Adipocyte (in vitro differentiated cells): ENCODE results near the gene TRMO.

Experiments used
- DNase-seq: peaks from one replicate; pipeline ENCODE4 v3.0.0-alpha.2; 2015; ENCODE audit warnings: low read depth
- H3K27me3 ChIP-seq: replicated peaks from 2 replicates; pipeline ENCODE4 v1.7.0; 2013; ENCODE audit warnings: mild to moderate bottlenecking, low read length, moderate library complexity; ENCODE audit not compliant: control insufficient read depth, insufficient read depth
- H3K36me3 ChIP-seq: 2 replicates; pipeline ENCODE4 v1.7.0; 2013; ENCODE audit warnings: low read length, mild to moderate bottlenecking, moderate library complexity; ENCODE audit not compliant: control insufficient read depth, insufficient read depth, severe bottlenecking
- H3K4me1 ChIP-seq: 2 replicates; pipeline ENCODE4 v1.7.0; 2013; ENCODE audit warnings: mild to moderate bottlenecking, low read length, moderate library complexity; ENCODE audit not compliant: control insufficient read depth, insufficient read depth
- H3K4me3 ChIP-seq: 2 replicates; pipeline ENCODE4 v1.7.0; 2013; ENCODE audit warnings: mild to moderate bottlenecking, low read length, moderate library complexity
- H3K9ac ChIP-seq: 2 replicates; pipeline ENCODE4 v1.7.0; 2013; ENCODE audit warnings: mild to moderate bottlenecking, low read length, moderate library complexity
- H3K9me3 ChIP-seq: 2 replicates; pipeline ENCODE4 v1.7.0; 2013; ENCODE audit warnings: mild to moderate bottlenecking, low read length, moderate library complexity; ENCODE audit not compliant: control insufficient read depth

Gene TRMO

DNA sequence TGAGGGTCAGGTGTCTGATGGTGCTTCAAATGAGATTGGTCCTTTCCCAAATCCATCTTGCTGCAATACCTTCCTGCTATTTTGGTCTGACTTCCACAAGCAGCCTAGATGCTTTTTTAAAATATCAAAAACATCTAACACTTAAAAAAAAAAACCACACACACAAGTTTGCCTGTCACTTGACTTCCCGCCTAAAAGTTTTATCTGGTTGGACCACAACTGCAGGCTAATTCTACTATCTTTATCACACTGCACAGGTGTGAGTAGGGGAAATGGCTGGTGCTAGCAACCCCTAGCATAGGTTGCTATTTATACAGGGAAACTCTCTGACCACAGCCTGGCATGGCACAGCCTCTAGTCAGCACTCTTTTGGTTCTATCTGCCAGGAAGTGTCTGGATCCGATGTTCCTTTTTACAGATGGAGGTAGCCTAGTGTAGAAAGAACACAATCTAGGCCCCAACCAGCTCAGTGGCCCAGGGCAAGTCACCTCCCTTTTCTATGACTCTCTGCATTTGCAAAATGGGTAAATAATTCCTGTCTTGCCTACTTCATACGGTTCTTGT lies 15.9 kb upstream of the TRMO start, which contains the start of gene HEMGN:
TSS of gene HEMGN (minus strand) at position 92 of the 564 bp plus-strand sequence. CDS start at position 56, 36 bp downstream.
- DNase-seq: no peak
- Histone ChIP-seq H3K36me3 (no peaks in the 10 kb centered on the region), H3K4me1 (no peaks in the 10 kb centered on the region), H3K27me3 (peaks cover 35% of the 10 kb centered on the region), H3K9ac (no peak within 1 kb of the TSS), H3K9me3 (no peaks in the 10 kb centered on the region), H3K4me3 (no peak within 1 kb of the TSS)

DNA sequence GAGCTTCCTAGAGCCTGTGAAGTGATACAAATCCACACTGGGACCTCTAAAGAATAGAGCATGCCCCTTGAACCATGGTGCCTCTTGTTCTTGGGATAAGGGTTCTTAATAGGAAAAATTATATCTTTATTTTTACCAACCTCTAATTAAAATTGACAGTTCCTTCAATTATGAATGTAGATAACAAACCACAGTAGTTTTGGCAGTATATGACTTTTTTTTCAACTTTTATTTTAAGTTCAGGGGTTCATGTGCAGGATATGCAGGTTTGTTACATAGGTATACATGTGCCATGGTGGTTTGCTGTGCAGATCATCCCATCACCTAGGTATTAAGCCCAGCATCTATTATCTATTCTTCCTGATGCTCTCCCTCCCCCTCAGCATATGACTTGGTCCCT lies 14.7 kb upstream of the TRMO start:
- Histone ChIP-seq H3K4me3 (no peak overlapping the region), H3K27me3 (peaks cover 34% of the 10 kb centered on the region), H3K36me3 (no peaks in the 10 kb centered on the region), H3K9me3 (no peaks in the 10 kb centered on the region), H3K9ac (no peak overlapping the region), H3K4me1 (no peaks in the 10 kb centered on the region)
- DNase-seq: no peak

DNA sequence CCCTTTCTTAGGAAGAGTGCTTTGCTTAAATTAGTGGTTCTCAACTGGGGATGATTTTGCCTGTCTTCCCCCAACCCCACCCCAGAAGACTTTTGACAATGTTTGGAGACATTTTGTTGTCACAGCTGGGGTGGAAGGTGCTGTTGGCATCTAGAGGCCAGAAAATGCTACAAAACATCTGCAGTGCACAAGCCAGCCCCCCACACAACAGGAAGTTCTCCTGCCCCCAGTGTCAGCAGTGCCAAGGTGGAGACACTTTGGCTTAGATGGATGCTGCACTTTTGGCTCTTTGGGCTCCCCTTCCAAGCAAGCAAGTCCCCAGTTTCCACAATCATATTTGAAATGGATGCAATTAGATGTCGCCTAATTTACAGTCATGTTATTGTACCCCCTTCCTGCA lies 13.0 kb upstream of the TRMO start:
- Histone ChIP-seq H3K36me3 (no peaks in the 10 kb centered on the region), H3K4me1 (no peaks in the 10 kb centered on the region), H3K4me3 (no peak overlapping the region), H3K9ac (no peak overlapping the region), H3K9me3 (no peaks in the 10 kb centered on the region), H3K27me3 (peaks cover 33% of the 10 kb centered on the region)
- DNase-seq: no peak

DNA sequence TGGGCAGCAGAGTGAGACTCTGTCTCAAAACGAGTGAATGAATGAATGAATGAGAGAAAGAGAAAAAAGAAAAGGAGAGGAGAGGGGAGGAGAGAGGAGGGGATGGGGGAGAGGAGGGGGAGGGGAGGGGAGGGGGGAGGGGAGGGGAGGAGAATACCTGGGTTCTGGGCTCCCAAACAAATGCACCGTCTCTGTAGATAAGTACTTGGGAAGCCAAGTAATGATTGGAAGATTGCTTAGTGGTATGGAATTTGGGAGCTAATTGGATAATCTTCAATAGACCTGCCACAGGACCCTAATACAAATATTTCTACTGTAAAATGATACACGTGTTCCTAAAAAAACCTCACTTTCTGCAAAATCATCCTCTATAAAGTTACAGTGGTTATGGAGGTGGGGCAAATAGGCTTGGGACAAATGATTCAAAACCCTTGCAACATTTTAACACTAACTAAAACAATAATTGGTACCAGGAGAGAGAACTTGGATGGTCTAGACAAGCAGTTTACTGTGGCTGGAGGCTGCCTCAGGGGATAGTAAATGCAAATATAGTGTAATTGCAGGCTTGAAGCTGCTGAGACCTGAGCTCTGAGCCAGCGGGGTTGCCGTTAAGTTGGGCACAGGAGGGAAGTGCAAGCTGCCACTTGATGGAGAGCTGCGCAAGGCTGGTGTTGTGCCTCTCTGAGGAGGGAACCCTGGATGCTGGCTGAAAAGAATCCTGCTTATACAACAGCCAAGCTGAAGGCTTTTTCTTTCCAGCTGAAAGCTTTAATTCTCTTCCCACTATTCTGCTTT lies 12.2 kb upstream of the TRMO start:
- Histone ChIP-seq H3K9me3 (no peaks in the 10 kb centered on the region), H3K27me3 (peaks cover 34% of the 10 kb centered on the region), H3K9ac (no peak overlapping the region), H3K36me3 (no peaks in the 10 kb centered on the region), H3K4me3 (no peak overlapping the region), H3K4me1 (no peaks in the 10 kb centered on the region)
- DNase-seq: no peak

DNA sequence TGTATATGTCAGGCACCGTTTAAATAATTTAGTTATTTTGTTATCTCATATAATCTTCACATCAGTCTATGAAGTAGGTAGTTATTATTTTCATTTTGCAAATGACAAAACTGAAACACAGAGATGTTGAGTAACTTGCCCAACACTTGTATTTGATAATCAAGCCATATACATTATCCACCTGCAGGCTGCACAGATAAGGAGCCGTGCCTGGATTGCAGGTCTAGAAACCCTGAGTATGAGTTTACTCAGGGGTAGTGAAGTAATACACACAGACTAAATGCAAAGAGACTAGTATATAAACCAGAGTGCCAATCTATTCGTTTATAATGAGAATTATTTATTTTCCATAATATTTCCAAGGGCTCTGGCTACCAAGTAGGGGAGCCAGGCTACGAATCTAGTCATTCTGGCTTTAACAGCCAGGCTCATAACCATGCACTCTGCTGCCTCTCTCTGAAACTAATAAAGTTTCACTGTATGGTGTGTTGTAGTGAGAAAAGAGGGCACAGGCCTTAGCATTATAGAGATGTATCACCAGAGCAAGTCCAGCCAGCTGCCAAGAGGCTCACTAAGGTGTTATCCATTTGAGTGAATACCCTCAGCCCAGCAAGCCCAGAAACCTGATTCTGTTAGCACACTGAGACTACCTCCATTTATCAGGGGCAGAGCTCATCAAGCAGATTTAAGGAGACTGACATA lies 11.1 kb upstream of the TRMO start:
- Histone ChIP-seq H3K4me3 (no peak overlapping the region), H3K4me1 (no peaks in the 10 kb centered on the region), H3K9me3 (no peaks in the 10 kb centered on the region), H3K9ac (no peak overlapping the region), H3K36me3 (no peaks in the 10 kb centered on the region), H3K27me3 (peaks cover 45% of the 10 kb centered on the region)
- DNase-seq: no peak

DNA sequence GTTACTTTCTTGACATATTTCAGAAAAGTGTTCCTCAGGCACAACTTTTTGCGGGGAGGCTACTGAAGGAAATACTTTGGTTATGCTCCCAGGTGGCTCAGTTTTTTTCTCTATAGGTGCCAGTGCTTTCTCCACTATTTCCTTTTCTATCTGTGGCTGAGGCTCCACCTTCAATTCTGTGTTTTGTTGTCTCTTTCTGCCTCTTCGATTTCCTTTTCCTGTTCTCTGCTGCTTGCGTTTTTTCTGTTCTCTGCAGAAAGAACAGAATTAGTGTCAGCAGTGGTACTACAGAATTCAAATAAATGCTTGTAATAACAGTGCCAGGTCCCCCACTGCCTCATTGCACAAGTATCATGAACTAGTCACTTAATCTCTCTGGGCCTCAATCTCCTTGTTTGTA lies 8.7 kb upstream of the TRMO start:
- Histone ChIP-seq H3K36me3 (no peaks in the 10 kb centered on the region), H3K27me3 (peaks cover 48% of the 10 kb centered on the region), H3K9ac (no peak overlapping the region), H3K4me3 (no peak overlapping the region), H3K9me3 (no peaks in the 10 kb centered on the region), H3K4me1 (no peaks in the 10 kb centered on the region)
- DNase-seq: no peak

DNA sequence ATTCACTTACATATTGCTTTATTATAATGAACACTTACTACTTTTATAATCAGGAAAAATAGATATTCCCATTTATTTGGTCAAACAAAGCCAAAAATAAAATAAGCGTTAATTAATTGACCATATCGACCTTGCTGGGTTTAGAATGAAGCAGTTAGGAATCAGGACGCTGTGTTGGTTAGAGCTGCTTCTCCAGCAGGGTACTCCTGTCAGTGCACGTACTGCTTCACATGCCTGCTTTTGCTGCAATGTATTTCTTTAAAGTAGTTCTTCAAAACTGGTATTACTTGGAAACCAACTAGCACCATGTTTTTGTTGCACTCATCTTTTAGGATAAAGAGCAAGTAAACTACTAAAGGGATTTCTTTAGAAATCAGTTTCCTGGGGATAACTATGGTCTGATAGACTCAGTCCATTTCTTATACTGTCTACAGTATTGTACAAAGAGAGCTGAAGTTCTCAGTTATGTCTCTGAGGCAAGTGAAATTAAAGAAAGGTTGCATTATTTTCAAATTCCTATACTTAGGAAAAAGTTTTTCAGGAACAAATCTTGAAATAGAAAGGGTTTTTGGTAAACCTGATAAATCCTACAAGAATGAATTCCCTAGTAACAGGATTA lies 6.8 kb upstream of the TRMO start:
- Histone ChIP-seq H3K27me3 (peaks cover 44% of the 10 kb centered on the region), H3K4me3 (no peak overlapping the region), H3K4me1 (no peaks in the 10 kb centered on the region), H3K9ac (no peak overlapping the region), H3K36me3 (no peaks in the 10 kb centered on the region), H3K9me3 (no peaks in the 10 kb centered on the region)
- DNase-seq: no peak

DNA sequence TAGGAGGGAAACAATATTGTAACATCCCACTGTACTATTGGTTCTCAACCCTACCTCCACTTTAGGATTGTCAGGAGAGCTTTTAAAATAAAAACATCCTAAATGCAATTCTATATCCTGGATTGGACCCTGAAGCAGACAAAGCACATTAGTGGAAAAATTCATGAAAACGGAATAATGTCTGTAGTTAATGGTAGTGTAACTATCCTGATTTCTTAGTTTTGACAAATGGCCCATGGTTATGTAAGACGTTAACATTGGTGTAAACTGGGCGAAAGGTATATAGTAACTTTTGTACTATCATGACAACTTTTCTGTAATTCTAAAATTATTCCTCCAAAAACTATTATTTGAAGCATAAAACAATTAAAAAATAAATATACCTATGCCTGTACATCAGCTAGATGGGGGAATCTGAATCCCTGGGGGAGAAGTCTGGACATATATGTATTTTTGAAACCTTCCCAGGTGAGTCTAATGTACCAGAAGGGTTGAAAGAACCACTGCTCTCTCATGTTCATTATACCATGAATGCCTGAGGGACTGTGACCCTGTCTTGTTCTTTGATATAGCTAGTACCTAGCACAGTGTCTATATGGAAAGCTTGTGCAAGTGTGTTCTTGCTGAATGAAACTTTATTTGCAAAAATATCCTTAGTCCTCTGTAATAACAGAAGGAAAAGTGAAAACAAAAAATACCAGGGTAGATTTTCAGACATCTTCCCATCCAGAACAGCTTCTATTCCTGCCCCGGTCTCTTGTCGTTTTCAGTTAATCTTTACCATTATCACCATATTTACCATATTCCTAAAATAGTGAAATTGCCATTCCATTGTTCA lies 3.4 kb upstream of the TRMO start:
- H3K9ac ChIP-seq: no peak overlapping the region

DNA sequence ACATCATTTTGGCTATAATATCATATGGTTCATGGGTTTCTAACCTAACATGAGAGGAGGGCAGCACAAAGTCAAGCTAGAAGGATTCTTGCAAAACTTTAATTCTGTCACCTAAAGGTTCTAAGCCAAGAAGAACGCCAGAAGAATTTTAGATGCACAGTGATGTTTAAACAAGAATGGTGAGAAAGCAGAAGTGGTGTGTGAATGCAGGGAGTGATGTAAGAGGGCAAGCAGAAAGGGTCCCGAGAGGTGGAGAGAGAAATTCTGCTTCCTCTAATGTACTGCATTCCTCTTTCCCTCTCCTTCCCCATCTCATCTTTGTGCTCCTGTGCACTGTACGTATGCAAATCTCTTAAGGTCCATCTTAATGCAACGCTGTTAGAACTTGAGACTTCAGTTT lies 2.1 kb upstream of the TRMO start:
- peaks cover 28% of the 10 kb centered on the region for H3K27me3 ChIP-seq

More for the DNA sequence above, 3.4 kb upstream of the TRMO start:
- no peaks in the 10 kb centered on the region for H3K36me3 ChIP-seq
- DNase-seq: no peak
- no peaks in the 10 kb centered on the region for H3K9me3 ChIP-seq
- peaks cover 34% of the 10 kb centered on the region for H3K27me3 ChIP-seq
- H3K4me1 ChIP-seq: peaks cover 10% of the 10 kb centered on the region
- no peak overlapping the region for H3K4me3 ChIP-seq

DNA sequence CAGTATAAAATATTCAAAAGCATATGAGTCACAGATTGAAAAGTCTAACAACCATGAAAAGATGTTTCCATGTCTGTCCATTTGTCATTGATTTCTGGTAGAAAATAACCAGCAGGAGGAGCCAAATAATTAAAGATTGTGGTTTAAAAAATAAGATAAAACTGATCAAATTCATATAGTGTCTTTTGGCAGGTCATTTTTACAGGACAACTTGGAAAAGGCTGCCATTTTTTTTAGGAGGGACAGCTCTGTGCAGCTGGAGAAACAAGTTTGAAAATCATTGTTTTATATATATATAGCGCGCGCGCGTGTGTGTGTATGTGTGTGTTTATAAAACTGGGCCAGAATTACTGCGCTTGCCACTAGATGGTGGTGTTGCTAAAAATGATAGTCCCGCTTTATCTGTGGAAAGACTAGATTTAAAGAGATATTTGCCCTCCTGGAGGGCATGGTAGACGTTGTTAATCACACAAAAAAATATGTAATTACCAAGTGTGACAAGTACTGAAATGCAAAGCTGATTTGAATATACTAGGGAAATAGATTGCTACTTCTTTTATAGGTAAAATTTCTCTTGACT lies 1.3 kb upstream of the TRMO start:
- peaks cover 21% of the 10 kb centered on the region for H3K27me3 ChIP-seq
- peak overlapping the region; percentile 50 for H3K9ac ChIP-seq
- DNase-seq: peak; percentile 93
- no peaks in the 10 kb centered on the region for H3K36me3 ChIP-seq
- H3K4me1 ChIP-seq: peaks cover 10% of the 10 kb centered on the region
- no peaks in the 10 kb centered on the region for H3K9me3 ChIP-seq
- H3K4me3 ChIP-seq: peak overlapping the region; percentile 95

More for the DNA sequence above, 2.1 kb upstream of the TRMO start:
- H3K36me3 ChIP-seq: no peaks in the 10 kb centered on the region
- no peak for DNase-seq
- H3K9me3 ChIP-seq: no peaks in the 10 kb centered on the region
- H3K4me3 ChIP-seq: no peak overlapping the region
- H3K4me1 ChIP-seq: peaks cover 10% of the 10 kb centered on the region
- H3K9ac ChIP-seq: peak overlapping the region; percentile 50
